ENCODE measurements around the gene LIN52. TPM values are rescaled to one million over a fixed set of nuclear protein-coding genes. Genes with fewer than 3 reads are reported as not detected.
A peak's percentile ranks its signal among the peaks of the same experiment; 100 is the strongest.

The LIN52 gene
- total and polyA plus RNA-seq, 2 of the 13 experiments (the other 11 are each of a cell fraction or from before 2014, with no cell fraction given): 11.4 to 23.3 TPM

- TF ChIP-seq ZNF710 (CRISPR knock-in tag; IDR thresholded peaks at IDR 0.05; ENCODE audit: borderline replicate concordance): 0 out of 2 replicates have a peak, but pooled peaks have one; percentile 66
- TF ChIP-seq ZNF547 (CRISPR knock-in tag; IDR thresholded peaks at IDR 0.05): peak; percentile 62; the same call in 1 of the 2 replicates
- no peak for TF ChIP-seq CENPX (CRISPR knock-in tag; IDR thresholded peaks at IDR 0.05)
- TF ChIP-seq ZNF556 (CRISPR knock-in tag; IDR thresholded peaks at IDR 0.05; ENCODE audit: borderline replicate concordance): 0 out of 2 replicates have a peak, but pooled peaks have one; percentile 9
- TF ChIP-seq ZMYM3 (CRISPR knock-in tag; IDR thresholded peaks at IDR 0.05): no peak
- TF ChIP-seq FOXA3 (CRISPR knock-in tag; IDR thresholded peaks at IDR 0.05): no peak
- 0 out of 2 replicates have a peak, but pooled peaks have one; percentile 38 for TF ChIP-seq ZNF160 (CRISPR knock-in tag; IDR thresholded peaks at IDR 0.05)
- no peak for TF ChIP-seq MXD4 (CRISPR knock-in tag; IDR thresholded peaks at IDR 0.05)
- TF ChIP-seq XRCC5 (optimal IDR thresholded peaks at IDR 0.05; ENCODE audit: low read length): peak; percentile 26
- 0 out of 2 replicates have a peak, but pooled peaks have one; percentile 26 for TF ChIP-seq ZSCAN31 (CRISPR knock-in tag; IDR thresholded peaks at IDR 0.05; ENCODE audit: low read depth)
- peak; percentile 59; the same call in 1 of the 2 replicates for TF ChIP-seq CAMTA2 (CRISPR knock-in tag; IDR thresholded peaks at IDR 0.05; ENCODE audit: borderline replicate concordance)
Measured at GRCh38 chr14:74083784-74084276, 926 bp upstream of the LIN52 start (continued).

All from HepG2 (cell line).